GM06990 (cell line): ENCODE results near the gene RSF1.
"Not testable (repeated sequence)": the region's sequence is repeated elsewhere in the genome, so short reads cannot be mapped to it uniquely, and the experiment has no call there.

Experiments used
- DNase-seq: peaks from one replicate; pipeline ENCODE4 v3.0.0-alpha.2; 2011; ENCODE audit not compliant: insufficient read length; ENCODE audit errors: extremely low read depth
- H3K27me3 ChIP-seq: replicated peaks from 2 replicates; pipeline ENCODE4 v1.6.0; 2011; ENCODE audit warnings: low read length; ENCODE audit not compliant: control insufficient read depth, insufficient read depth
- H3K36me3 ChIP-seq: 2 replicates; pipeline ENCODE4 v1.5.1; 2011; ENCODE audit warnings: low read length; ENCODE audit not compliant: control insufficient read depth, insufficient read depth
- H3K4me3 ChIP-seq: replicated peaks from 2 replicates; pipeline ENCODE4 v1.5.1; 2011; ENCODE audit warnings: low read depth, mild to moderate bottlenecking, control low read depth, low read length
- CTCF ChIP-seq: IDR thresholded peaks from 2 replicates; pipeline ENCODE4 v1.5.1; 2011; ENCODE audit warnings: low read length, control low read depth, mild to moderate bottlenecking, inconsistent platforms; ENCODE audit not compliant: insufficient read depth, poor library complexity, severe bottlenecking

The RSF1 gene

DNA sequence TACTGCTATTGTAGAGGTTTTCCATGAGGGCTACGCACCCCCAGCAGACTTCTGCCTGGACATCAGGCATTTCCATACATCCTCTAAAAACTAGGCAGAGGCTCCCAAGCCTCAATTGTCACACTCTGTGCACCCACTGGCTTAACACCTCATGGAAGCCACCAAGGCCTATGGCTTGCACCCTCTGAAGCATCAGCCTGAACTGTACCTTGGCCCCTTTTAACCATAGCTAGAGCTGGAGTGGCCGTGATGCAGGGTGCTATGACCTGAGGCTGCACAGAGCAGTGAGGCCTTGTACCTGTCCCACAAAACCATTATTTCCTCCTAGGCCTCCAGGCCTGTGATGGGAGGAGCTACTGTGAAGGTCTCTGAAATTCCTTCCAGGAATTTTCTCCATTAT, 34.3 kb upstream of the RSF1 start:
- no peak overlapping the region for H3K4me3 ChIP-seq
- TF ChIP-seq CTCF, result no peak
- no peaks in the 10 kb centered on the region for H3K36me3 ChIP-seq
- H3K27me3 ChIP-seq, result no peaks in the 10 kb centered on the region
- DNase-seq, result no peak

- no peaks in the 10 kb centered on the region for H3K36me3 ChIP-seq
- no peak overlapping the region for H3K4me3 ChIP-seq
- no peak for TF ChIP-seq CTCF
- no peak for DNase-seq
- no peaks in the 10 kb centered on the region for H3K27me3 ChIP-seq
Measured at GRCh38 chr11:77851503-77851902, 31.0 kb upstream of the RSF1 start.

- H3K27me3 ChIP-seq, H3K4me3 ChIP-seq, DNase-seq, H3K36me3 ChIP-seq: not testable (repeated sequence)
Measured at GRCh38 chr11:77843700-77844099, 23.2 kb upstream of the RSF1 start.

DNA sequence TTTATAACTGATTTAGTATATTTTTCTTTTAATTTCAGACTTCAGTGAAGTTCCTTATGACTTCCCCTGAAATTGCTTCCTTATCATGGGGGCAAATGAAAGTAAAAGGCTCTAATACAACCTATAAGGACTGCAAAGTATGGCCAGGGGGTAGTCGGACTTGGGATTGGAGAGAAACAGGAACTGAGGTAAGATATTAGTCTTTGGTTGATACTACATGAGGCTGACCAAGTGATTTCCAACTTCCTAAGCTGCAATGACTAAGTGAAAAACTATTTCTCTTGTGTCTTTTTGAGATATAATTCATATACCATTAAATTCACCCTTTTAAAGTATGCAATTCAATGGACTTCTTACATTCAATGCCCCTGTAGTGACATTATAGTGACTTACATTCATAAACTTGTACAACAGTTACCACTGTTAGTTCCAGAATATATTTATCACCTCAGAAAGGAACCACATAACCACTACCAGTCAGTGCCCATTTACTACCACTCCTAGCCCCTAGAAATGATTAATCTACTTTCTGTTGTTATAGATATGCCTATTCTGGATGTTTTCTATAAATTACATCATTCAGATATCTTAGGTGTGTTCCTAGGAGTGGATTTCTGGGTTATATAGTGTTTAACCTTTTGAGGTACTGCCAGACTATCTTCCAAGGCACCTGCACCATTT, 22.1 kb upstream of the RSF1 start:
- no peaks in the 10 kb centered on the region for H3K27me3 ChIP-seq
- no peak for DNase-seq
- TF ChIP-seq CTCF, result no peak
- H3K36me3 ChIP-seq, result no peaks in the 10 kb centered on the region
- H3K4me3 ChIP-seq, result no peak overlapping the region

- no peak for DNase-seq
- Histone ChIP-seq H3K4me3 (no peak overlapping the region), H3K36me3 (no peaks in the 10 kb centered on the region), H3K27me3 (no peaks in the 10 kb centered on the region)
- no peak for TF ChIP-seq CTCF
Measured at GRCh38 chr11:77833302-77833701, 12.8 kb upstream of the RSF1 start.

DNA sequence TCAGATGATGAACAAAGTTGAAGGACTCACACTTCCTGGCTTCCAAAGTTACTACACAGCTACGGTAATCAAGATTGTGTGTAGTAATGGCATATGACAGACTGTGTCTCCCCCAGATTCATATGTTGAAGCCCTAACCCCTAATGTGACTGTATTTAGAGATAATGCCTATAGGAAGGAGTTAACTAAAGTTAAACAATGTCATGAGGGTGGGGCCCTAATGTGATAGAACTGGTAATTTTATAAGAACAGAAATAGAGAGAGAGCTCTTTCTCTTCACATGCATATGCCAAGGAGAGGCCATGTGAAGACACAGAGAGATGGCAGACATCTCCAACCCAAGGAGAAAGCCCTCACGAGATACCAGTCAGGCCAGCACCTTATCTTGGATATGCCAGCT, 8.4 kb upstream of the RSF1 start:
- no peaks in the 10 kb centered on the region for H3K27me3 ChIP-seq
- no peaks in the 10 kb centered on the region for H3K36me3 ChIP-seq
- no peak overlapping the region for H3K4me3 ChIP-seq
- DNase-seq, result no peak
- TF ChIP-seq CTCF, result no peak
